Measurements from ENCODE around the gene SLC25A22.

DNA sequence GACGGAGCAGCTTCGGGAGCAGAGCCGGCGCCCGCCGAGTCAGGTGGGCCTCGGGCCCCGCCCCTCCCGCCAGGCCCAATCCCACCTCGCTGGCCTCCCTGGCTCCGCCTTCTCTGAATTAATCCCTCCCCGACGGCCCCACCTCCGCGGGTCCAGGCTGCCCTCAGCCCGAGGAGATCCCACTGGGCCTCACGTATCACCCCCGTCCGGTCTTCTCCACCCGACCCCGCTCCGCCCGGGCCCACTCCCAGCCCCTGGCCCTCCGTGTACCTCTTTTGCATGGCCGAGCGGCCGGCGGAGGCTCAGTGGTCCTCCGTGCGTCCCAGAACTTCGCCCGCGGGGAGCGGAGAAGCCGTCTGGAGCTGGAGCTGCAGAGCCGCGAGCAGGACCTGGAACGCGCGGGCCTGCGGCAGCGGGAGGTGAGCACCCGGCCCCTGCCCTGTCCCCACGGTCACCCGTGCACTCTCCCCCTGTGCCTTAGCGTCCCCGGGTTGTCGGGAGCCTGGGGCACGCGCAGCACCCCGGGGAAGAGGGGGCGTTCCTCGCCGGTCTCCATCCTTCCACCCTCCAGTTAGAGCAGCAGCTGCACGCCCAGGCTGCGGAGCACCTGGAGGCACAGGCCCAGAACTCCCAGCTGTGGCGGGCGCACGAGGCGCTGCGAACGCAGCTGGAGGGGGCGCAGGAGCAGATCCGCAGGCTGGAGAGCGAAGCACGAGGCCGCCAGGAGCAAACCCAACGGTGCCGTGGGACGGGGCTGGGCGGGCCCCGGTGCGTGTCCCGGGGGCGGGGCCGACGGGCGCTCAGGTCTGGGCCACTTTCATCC is 32.4 kb upstream of the SLC25A22 start:
- TF ChIP-seq, protein P1, sequence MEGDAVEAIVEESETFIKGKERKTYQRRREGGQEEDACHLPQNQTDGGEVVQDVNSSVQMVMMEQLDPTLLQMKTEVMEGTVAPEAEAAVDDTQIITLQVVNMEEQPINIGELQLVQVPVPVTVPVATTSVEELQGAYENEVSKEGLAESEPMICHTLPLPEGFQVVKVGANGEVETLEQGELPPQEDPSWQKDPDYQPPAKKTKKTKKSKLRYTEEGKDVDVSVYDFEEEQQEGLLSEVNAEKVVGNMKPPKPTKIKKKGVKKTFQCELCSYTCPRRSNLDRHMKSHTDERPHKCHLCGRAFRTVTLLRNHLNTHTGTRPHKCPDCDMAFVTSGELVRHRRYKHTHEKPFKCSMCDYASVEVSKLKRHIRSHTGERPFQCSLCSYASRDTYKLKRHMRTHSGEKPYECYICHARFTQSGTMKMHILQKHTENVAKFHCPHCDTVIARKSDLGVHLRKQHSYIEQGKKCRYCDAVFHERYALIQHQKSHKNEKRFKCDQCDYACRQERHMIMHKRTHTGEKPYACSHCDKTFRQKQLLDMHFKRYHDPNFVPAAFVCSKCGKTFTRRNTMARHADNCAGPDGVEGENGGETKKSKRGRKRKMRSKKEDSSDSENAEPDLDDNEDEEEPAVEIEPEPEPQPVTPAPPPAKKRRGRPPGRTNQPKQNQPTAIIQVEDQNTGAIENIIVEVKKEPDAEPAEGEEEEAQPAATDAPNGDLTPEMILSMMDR (IDR thresholded peaks at IDR 0.05): no peak
- no peak for TF ChIP-seq POLR2A (IDR thresholded peaks at IDR 0.05)
